Activated naive CD4-positive, alpha-beta T cell treated with anti-CD3 and anti-CD28 coated beads, Interleukin-2, amount 50 U/mL, for 72 hours (primary cell): ENCODE results near the gene ZFAND3. TPM values are rescaled to one million over a fixed set of nuclear protein-coding genes. Genes with fewer than 3 reads are reported as not detected.
A peak's percentile ranks its signal among the peaks of the same experiment; 100 is the strongest.

Experiments
- ATAC-seq, 2 donors: fragments of 150-1000 bp; cut with Tn5 transposase; 2 replicates each; pipeline ENCODE4 v1.10.0; 2021; ENCODE audit warnings: mild to moderate bottlenecking in 2 of 2, moderate library complexity in 2 of 2
- DNase-seq, 2 donors: peaks; one replicate each; pipeline ENCODE4 v3.0.0; 2021 to 2022; ENCODE audit warnings: low spot score in 2 of 2
- H3K27ac Mint-ChIP-seq, 2 donors: one replicate each; pipeline ENCODE4 v1.8.0; 2022; ENCODE audit warnings: mild to moderate bottlenecking in 2 of 2, mixed read lengths in 2 of 2
- H3K36me3 Mint-ChIP-seq, 2 donors: one replicate each; pipeline ENCODE4 v1.8.0; 2022; ENCODE audit warnings: mixed read lengths in 2 of 2
- H3K9me3 Mint-ChIP-seq, 2 donors: one replicate each; pipeline ENCODE4 v1.8.0; 2022; ENCODE audit warnings: mixed read lengths in 2 of 2
- total RNA-seq, 2 donors: library from RNA; stranded (reverse); gene quantifications; one replicate each; pipeline ENCODE4 v1.2.3, GENCODE V29; 2022

Gene ZFAND3
- total RNA-seq, 2 donors from 2014 or later = 34.1 to 37.2 TPM

DNA sequence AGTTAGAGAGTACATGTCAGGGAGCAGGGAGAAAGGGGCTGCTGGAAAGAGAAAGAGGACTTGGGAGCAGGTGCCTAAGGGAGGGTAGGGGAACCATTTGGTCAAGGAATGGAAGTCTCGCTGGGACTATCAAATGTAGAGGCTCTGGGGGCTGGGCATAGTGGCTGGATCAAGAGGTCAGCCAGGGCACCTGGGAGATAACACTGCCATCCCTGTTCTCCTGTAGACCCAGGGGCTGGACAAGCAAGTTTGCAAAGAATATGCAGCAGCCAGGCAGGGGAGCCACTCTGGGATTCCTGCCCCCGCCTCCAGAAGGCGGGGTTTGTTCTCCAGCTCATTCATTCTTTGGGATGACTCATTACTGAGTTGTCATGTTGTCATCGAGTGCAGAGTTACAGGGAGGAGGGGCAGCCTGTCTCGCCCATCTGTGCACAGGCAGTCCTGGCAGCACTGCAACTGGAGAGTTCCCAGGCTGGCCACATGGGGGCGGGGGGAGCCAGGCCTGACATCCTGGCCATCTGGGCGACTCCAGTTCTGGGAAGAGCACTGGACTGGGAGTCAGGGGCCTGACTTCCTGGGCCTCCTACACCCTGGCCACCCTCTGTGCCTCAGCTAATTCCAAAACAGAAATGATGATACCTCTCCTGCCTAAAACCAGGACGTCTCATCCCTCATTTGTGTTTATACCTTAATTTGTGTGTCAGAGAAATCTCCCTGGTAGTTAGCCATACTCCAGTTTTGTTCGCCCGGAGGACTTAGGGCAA is 28.2 kb upstream of the ZFAND3 start:
- Mint-ChIP-seq H3K36me3 (no peaks in the 10 kb centered on the region), H3K9me3 (no peaks in the 10 kb centered on the region), H3K27ac (no peak overlapping the region)
- ATAC-seq (peak; percentile 100), DNase-seq (peak; percentile 87 to 89)

DNA sequence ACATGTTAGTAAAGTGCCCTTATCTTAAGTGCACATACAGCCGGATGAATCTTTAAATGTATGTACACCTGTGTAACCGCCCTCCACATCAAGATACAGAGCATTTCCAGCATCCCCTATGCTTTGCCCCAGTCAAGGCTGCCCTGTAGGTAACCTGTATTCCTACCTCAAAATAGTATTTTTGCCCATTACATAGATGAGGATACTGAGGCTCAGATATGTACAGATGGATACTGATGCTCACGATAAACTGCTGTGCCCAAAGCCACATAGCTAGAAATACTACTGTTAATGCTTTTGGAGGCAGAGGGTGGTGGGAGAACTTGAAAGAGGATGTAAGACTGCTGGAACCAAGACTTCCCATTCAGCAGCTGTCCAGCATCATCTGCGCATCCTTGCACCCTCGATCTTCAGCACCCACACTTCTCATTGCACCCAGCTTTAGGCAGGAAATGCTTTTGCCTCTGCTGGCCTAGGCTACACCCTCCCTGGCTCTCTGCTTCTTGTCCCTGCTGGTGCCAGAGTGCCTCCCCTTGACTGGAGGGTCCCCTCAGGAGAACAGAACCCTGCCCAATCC is 27.0 kb upstream of the ZFAND3 start:
- no peak for ATAC-seq
- no peak overlapping the region for H3K27ac Mint-ChIP-seq
- H3K36me3 Mint-ChIP-seq = no peaks in the 10 kb centered on the region
- DNase-seq = no peak
- no peaks in the 10 kb centered on the region for H3K9me3 Mint-ChIP-seq

DNA sequence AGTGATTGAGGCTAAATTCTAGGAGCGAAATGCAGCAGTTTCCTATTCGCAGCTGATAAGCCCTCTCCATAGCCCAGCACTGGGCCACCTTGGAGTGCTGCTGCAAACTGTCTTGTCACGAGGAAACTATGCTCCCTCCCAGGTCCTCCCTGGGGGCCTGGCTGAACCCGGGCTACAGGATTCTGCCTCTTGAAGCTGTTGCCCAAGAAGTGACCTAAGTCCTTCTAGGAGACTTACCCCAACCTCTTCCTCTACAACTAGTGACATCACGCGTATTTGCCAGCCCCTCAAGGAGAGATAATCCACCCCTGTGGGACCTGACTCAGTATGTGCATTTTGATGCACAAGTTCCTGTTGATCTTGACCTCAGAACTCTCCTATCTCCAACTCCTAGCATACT is 26.5 kb upstream of the ZFAND3 start:
- DNase-seq (no peak), ATAC-seq (no peak)
- no peak overlapping the region for H3K27ac Mint-ChIP-seq
- H3K36me3 Mint-ChIP-seq = no peaks in the 10 kb centered on the region
- no peaks in the 10 kb centered on the region for H3K9me3 Mint-ChIP-seq

DNA sequence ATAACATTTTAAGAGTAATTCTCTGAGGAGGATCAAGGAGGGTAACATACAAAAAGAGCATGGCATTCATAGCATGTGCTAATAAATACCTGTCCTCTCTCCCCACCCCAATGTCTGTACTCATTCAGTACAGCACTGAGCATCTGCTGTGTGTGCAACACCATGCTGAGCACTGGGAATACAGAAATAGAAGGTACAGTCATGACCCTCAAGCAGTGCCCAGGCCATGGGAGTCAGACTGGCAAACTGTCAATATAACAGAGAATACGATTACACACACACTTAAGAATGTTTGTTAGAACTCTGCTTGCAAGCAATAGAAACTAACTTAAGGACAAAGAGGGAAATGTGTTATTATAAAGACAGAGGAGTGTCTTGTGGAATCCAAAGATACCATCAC is 24.7 kb upstream of the ZFAND3 start:
- no peak for ATAC-seq
- Mint-ChIP-seq H3K27ac (no peak overlapping the region), H3K36me3 (no peaks in the 10 kb centered on the region), H3K9me3 (no peaks in the 10 kb centered on the region)
- DNase-seq = no peak

DNA sequence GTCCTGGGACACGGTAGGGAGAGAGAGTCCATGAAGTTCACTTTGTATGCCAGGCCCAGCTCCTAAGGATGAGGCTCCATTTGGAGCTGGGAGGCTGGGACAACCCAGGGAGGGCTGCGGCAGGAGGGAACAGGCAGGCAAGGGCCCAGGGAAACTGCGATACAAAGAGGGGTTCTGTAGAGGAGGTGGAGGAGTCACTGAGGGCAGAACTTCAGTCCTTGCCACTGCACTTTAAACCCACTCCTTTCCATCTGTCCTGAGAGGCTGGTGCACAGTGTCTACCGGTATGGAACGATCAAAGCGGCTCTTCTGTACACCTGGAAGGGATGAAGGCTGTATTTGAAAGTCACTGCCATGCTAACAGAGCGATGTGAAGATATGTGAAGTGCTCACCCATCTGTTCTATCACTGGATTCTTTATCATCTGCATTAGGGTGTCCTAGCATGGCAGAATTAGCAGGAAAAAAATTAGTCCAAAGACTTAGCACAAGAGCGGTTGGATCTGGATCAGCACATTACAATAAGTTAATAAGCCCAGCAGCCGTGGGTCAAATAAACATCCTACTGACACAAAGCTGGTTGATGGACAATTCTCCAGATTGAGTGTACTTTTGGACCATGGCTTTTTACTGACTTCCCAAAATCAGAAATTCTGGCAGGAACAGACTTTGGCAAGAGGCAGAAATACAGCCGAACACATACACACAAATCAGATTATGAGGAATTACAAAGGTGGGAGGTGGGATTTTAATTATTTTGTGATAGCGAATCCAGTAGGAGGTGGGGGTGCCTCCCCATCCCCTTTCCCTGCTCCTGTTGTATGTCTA is 20.9 kb upstream of the ZFAND3 start:
- ATAC-seq (no peak), DNase-seq (no peak)
- Mint-ChIP-seq H3K9me3 (no peaks in the 10 kb centered on the region), H3K27ac (no peak overlapping the region), H3K36me3 (no peaks in the 10 kb centered on the region)

DNA sequence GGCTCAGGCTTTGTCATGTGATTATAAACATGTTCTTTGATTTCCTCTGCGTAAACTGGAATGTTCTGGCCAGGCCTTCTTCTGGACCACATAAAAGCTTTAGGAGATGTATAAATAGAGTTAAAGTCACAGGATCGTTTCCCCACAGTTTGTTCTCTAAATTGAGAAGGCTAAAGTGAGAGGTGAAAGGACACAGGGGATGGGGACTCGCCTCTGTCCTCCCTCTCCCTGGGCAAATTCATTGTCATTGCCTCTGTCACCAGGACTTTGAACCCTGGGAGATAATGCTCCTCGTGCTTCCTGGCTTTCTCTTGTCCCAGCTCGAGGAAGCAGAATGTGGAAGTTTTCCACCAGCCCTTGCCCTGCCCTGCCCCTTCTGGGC is 20.3 kb upstream of the ZFAND3 start:
- H3K27ac Mint-ChIP-seq = no peak overlapping the region
- H3K9me3 Mint-ChIP-seq = no peaks in the 10 kb centered on the region
- ATAC-seq = no peak

DNA sequence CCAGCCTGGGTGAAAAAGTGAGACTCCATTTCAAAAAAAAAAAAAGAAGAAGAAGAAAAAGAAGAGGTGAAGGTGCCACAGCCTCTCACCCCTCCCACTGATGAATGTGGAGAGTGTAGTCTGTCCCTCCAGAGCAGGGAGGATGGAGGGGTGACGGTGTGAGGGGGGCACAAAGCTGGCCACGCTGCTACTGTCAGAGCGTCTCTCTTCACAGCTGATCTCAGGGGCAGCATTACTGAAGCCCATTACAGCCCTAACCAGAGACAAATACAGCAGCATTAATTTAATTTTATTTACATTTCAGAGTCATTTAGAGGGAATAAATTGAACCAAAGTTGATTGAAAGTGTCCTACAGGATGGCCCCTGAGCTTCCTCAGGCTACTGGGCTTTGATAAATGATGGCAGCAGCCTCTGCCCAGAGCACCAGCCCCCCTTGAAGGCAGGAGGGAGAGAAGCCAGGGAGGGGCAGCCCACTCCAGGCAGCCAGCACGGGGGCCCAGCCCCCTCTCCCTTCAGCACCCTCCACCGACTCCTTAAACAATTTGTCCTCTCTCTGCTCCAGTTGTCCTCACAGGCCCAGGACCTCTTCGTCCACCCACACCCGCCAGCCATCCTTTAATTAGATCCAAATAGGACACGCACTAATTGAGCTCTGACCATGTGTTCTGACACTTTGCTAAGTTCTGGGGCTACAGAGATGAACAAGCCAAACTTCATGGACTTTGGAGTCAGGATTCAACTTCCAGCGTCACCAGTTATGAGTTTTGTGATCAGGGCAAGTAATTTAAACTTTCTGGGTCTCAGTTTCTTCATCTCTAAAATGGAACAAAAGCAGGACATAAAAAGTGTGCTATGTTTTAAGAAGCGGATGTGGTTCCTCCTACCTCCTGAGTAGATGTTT is 18.6 kb upstream of the ZFAND3 start:
- ATAC-seq (no peak), DNase-seq (no peak)
- Mint-ChIP-seq H3K36me3 (no peaks in the 10 kb centered on the region), H3K27ac (no peak overlapping the region), H3K9me3 (no peaks in the 10 kb centered on the region)

More for the DNA sequence above, 20.3 kb upstream of the ZFAND3 start:
- DNase-seq = no peak
- H3K36me3 Mint-ChIP-seq = no peaks in the 10 kb centered on the region

DNA sequence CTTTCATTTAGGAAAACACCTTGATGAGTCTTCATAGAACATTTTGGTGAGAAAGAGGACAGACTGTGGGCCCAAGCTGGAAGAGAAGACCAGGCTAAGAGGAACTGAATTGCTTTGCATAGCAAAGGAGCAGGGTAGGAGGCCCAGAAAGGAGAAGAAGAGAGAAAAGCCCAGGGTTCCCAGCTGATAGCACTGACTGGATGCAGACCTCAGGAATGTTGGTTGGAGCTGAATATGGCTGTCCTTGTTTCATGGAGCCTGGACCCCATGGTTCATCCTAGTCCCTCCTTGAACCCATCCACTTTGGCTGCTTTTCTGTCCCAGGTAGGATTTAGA is 18.0 kb upstream of the ZFAND3 start:
- H3K36me3 Mint-ChIP-seq = no peaks in the 10 kb centered on the region
- H3K27ac Mint-ChIP-seq = no peak overlapping the region
- DNase-seq = no peak
- no peak for ATAC-seq
- no peaks in the 10 kb centered on the region for H3K9me3 Mint-ChIP-seq

DNA sequence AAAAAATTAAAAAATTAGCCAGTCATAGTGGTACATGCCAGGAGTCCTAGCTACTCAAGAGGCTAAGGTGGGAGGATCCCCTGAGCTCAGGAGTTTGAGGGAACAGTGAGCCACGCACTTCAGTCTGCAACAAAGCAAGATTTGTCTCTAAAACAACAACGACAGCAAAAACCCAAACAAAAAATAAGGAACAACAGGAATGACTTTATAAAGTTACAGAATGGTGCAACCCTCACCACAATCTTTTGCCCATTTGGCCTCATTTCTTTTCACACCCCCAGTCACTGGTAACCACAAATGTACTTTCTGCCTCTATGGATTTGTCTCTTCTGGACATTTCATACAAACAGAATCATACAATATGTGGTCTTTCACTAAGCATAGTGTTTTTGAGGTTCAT is 16.7 kb upstream of the ZFAND3 start:
- DNase-seq (no peak), ATAC-seq (no peak)
- Mint-ChIP-seq H3K36me3 (no peaks in the 10 kb centered on the region), H3K27ac (no peak overlapping the region), H3K9me3 (no peaks in the 10 kb centered on the region)

DNA sequence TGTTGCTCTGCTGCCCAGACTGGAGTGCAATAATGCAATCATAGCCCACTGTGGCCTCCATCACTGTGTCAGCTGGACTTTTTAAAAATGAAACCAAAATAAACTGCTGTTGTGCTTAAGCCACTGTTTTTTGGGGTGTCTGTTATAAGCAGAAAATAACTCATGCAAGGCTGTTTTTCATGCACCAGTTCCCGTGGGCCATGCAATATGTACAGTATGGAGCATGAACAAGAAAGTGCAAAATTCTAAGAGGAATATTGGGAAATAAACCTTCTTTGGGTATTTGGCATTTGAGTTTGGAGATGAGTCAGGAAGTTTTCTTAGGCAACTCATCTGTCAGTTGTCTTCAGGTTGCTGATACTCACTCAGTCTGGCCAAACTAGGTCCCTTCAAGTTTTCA is 14.9 kb upstream of the ZFAND3 start:
- no peaks in the 10 kb centered on the region for H3K36me3 Mint-ChIP-seq

DNA sequence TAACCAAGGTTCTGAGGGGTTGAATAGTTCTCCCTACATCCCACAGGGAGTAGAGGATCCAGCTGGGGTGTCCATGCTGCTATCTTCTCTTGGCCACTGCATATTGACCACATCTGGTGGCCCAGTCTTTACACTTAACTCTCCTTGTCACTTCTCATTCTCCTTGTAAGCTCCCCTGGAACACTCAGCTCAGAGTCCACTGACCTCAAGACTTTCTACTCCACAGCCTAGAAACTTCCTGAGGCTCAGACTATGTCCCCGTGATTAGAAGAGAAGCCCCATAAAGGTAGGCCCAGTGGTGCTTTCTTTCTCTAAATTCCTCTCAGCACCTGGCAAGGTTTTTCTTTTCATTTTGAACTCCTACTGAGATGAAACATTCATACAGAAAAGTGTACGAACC is 13.3 kb upstream of the ZFAND3 start:
- no peak for DNase-seq
- H3K9me3 Mint-ChIP-seq = no peaks in the 10 kb centered on the region
- H3K27ac Mint-ChIP-seq = no peak overlapping the region
- no peak for ATAC-seq
- no peaks in the 10 kb centered on the region for H3K36me3 Mint-ChIP-seq

More for the DNA sequence above, 14.9 kb upstream of the ZFAND3 start:
- H3K27ac Mint-ChIP-seq = no peak overlapping the region
- DNase-seq (no peak), ATAC-seq (no peak)
- no peaks in the 10 kb centered on the region for H3K9me3 Mint-ChIP-seq

DNA sequence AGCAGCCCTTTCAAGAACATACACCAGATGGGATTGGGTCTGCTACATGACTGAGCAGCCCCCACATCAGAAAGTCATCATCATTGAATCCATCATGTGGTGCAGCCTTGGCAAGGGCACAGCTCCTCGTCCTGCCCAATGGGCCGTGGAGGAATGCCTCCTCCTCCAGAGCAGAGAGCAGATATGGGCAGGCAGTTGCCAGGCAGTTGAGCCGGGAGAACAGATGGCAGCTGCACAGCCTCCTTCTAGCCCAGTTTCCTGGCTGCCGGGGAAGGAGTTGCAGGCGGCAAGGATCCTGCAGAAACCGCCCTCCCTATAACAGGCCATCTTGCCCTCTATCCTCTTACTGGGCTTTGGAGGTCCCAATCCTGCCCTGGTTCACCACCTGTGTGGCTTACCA is 11.9 kb upstream of the ZFAND3 start:
- H3K36me3 Mint-ChIP-seq = no peaks in the 10 kb centered on the region
- ATAC-seq (no peak), DNase-seq (no peak)
- H3K9me3 Mint-ChIP-seq = no peaks in the 10 kb centered on the region
- no peak overlapping the region for H3K27ac Mint-ChIP-seq

DNA sequence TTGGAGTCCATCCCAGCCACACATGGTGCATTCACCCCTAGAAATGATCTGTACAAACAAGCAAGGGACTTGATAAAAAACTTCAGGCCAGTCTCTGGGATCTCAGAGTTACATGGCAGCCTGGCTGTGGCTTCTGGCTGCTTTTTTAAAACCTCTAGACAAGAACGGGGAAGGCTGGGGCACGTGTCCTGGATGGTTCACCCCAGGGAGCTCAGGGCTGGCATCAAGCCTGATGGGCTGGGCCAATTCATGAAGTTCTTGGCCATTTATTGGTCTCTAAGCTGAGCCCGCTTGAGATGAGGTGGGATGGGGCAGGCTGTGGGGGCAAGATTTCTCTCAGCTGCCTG is 10.4 kb upstream of the ZFAND3 start:
- no peak overlapping the region for H3K27ac Mint-ChIP-seq
- DNase-seq (no peak), ATAC-seq (no peak)
- H3K36me3 Mint-ChIP-seq = no peaks in the 10 kb centered on the region
- H3K9me3 Mint-ChIP-seq = no peaks in the 10 kb centered on the region

DNA sequence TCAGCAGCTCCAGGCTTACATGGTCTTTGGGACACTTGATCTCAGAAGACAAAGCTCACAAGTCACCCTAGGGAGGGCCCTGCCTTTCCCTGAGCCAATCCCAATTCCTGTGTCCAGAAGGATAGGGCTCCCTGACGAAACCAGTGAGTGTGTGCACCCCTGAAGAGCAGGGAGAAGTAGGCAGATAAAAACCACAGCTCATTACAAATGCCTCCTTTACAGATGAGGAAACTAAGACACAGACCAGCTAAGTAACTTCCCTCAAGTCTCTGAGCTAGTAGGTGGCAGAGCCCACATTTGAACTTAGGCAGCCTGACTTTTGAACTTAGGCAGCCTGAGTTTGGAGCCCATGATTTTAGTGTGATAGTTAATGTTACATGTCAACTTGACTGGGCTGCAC is 6.7 kb upstream of the ZFAND3 start:
- no peaks in the 10 kb centered on the region for H3K9me3 Mint-ChIP-seq
- no peak for DNase-seq

DNA sequence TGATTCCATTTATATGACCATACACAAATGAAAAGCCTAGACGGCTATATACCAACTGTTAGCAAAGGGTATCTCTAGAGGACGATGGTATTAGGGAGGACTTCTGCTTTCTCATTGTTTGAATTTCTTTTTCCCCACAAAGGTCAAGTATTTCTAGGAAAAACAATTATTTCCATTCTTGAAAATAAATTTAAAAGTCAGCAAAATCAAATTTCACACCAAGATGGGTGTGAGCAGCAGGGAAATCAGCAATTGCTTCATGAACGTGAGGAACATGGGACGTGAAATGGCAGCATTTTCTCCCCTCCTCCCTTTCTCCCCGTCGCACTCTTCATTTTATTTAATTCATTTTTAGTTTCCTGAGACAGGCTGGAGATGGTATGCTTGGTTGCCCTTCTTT is 5.2 kb upstream of the ZFAND3 start:
- no peaks in the 10 kb centered on the region for H3K36me3 Mint-ChIP-seq
- no peak overlapping the region for H3K27ac Mint-ChIP-seq
- H3K9me3 Mint-ChIP-seq = no peaks in the 10 kb centered on the region
- no peak for DNase-seq
- ATAC-seq = no peak

More for the DNA sequence above, 6.7 kb upstream of the ZFAND3 start:
- H3K36me3 Mint-ChIP-seq = no peaks in the 10 kb centered on the region
- no peak overlapping the region for H3K27ac Mint-ChIP-seq
- no peak for ATAC-seq

DNA sequence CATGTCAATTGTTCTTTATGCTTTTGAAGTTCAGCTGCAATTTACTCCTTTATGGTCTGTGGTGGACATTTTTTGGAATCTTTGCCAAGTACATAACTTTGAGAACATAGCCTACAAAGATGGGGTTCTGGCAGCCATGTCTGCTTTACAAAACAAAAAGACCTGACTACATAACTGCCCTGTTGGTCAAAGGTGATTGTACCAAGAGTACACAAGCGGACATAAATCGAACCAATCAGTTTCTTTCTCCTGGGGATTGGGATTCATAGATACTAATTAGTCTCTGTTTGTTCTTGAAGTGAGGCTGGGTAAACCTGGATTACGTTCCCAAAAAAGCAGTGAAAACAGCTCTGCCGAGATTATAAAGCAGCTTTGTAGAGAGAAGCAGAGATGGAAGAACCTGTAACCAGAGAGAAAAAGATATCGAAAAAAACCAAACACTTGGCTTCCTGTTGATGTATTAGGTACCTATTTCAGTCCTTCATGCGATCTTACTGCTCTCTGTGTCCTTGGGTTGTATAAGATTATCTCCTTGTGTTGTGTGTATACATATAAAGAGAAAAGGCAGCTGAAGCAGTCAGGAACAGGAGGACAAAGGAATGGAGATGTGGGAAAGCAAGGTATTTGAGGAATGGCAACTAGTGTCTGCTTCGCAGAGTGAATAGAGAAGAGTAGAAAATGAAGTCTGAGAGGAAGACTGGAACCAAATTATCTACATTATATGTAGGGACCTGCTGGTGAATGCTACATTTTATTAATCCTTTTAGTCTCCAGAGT is 2.7 kb upstream of the ZFAND3 start:
- DNase-seq (no peak), ATAC-seq (no peak)
- no peak overlapping the region for H3K27ac Mint-ChIP-seq
- H3K9me3 Mint-ChIP-seq = no peaks in the 10 kb centered on the region
- H3K36me3 Mint-ChIP-seq = peaks cover 9% of the 10 kb centered on the region in 2 donors
